Keratinocyte (primary cell): ENCODE data around the gene SNX24. TPM values are rescaled to one million over a fixed set of nuclear protein-coding genes. Genes with fewer than 3 reads are reported as not detected.

Source experiments
- DNase-seq: peaks from one replicate; pipeline ENCODE4 v3.0.0-alpha.2; 2011; ENCODE audit warnings: low read depth, missing footprints, low spot score
- FAIRE-seq: peaks from 2 replicates; lab custom pipeline; 2011; peaks lifted over from hg19 to GRCh38; lab: Jason Lieb, UNC
- H2AFZ ChIP-seq: 2 replicates; pipeline ENCODE4 v1.6.0; 2012; ENCODE audit warnings: low read length, control low read depth, inconsistent platforms; ENCODE audit not compliant: control insufficient read depth
- H3K27ac ChIP-seq: 2 replicates; pipeline ENCODE4 v1.5.1; 2011; ENCODE audit warnings: low read length; ENCODE audit not compliant: control insufficient read depth, insufficient read depth
- H3K27me3 ChIP-seq: 3 replicates; pipeline ENCODE4 v1.6.0; 2011; ENCODE audit warnings: low read length; ENCODE audit not compliant: control insufficient read depth, insufficient read depth; ENCODE audit errors: extremely low read depth
- H3K36me3 ChIP-seq, 2 experiments: 2 replicates in 1 of 2; 3 replicates in 1 of 2; pipeline ENCODE4 v1.5.1; 2011; ENCODE audit warnings: low read length in 2 of 2, mild to moderate bottlenecking in 1 of 2; ENCODE audit not compliant: control insufficient read depth in 2 of 2, insufficient read depth in 2 of 2; ENCODE audit errors: extremely low read depth in 1 of 2
- H3K4me1 ChIP-seq: 3 replicates; pipeline ENCODE4 v1.5.1; 2011; ENCODE audit warnings: low read length; ENCODE audit not compliant: control insufficient read depth, insufficient read depth; ENCODE audit errors: extremely low read depth
- H3K4me2 ChIP-seq: 3 replicates; pipeline ENCODE4 v1.6.0; 2011; ENCODE audit warnings: low read depth, low read length; ENCODE audit not compliant: control insufficient read depth, insufficient read depth; ENCODE audit errors: extremely low read depth
- H3K4me3 ChIP-seq, 3 experiments: fragments of 200-600 bp in 1 of 3; sonication (generic) in 1 of 3; 2 replicates in 2 of 3; 3 replicates in 1 of 3; pipeline ENCODE4 v1.5.1; 2011 to 2016; ENCODE audit warnings: low read length in 3 of 3, mild to moderate bottlenecking in 3 of 3, control low read depth in 2 of 3, inconsistent platforms in 1 of 3, low read depth in 1 of 3, mixed read lengths in 1 of 3, mixed run types in 1 of 3, moderate library complexity in 1 of 3; ENCODE audit not compliant: control insufficient read depth in 2 of 3, insufficient read depth in 2 of 3; ENCODE audit errors: extremely low read depth in 1 of 3
- H3K79me2 ChIP-seq: 2 replicates; pipeline ENCODE4 v1.6.0; 2012; ENCODE audit warnings: low read length; ENCODE audit not compliant: control insufficient read depth, insufficient read depth
- H3K9ac ChIP-seq: 3 replicates; pipeline ENCODE4 v1.6.0; 2011; ENCODE audit warnings: low read length; ENCODE audit not compliant: control insufficient read depth, insufficient read depth; ENCODE audit errors: extremely low read depth
- H3K9me1 ChIP-seq: 3 replicates; pipeline ENCODE4 v1.6.0; 2011; ENCODE audit warnings: low read length; ENCODE audit not compliant: control insufficient read depth, insufficient read depth; ENCODE audit errors: extremely low read depth
- H3K9me3 ChIP-seq: 2 replicates; pipeline ENCODE4 v1.5.1; 2012; ENCODE audit warnings: low read depth, low read length; ENCODE audit not compliant: control insufficient read depth
- H4K20me1 ChIP-seq: 3 replicates; pipeline ENCODE4 v1.6.0; 2011; ENCODE audit warnings: low read length; ENCODE audit not compliant: control insufficient read depth, insufficient read depth; ENCODE audit errors: extremely low read depth
- CTCF ChIP-seq, 3 experiments: IDR thresholded peaks in 1 of 3; conservative IDR thresholded peaks in 1 of 3; optimal IDR thresholded peaks in 1 of 3; 2 replicates in 2 of 3; 3 replicates in 1 of 3; pipeline versions ENCODE3 to v1.5.1; 2011; ENCODE audit warnings: low read length in 3 of 3, mild to moderate bottlenecking in 3 of 3, moderate library complexity in 2 of 3, control low read depth in 1 of 3, inconsistent platforms in 1 of 3; ENCODE audit not compliant: insufficient read depth in 2 of 3; ENCODE audit errors: extremely low read depth in 1 of 3
- EZH2 ChIP-seq: IDR thresholded peaks from one replicate; pipeline ENCODE4 v1.6.1; 2012; ENCODE audit warnings: inconsistent platforms, mild to moderate bottlenecking, low read length, moderate library complexity
- dilution Hi-C: fragments of 300-500 bp; cut with MboI; formaldehyde crosslinking; loops from one replicate; pipeline ENCODE4 v1.7.0; 2020; ENCODE audit warnings: low sequenced_read_pairs; ENCODE audit not compliant: extremely low pct_ligation_motif_present
- polyA plus RNA-seq, 5 experiments: library from polyadenylated mRNA; depleted of rRNA in 3 of 5; stranded (reverse) in 3 of 5; stranded (forward) in 1 of 5; unstranded in 1 of 5; fragments of >200 nt; gene quantifications; 1 replicate in 1 of 5; 2 replicates in 3 of 5; 3 replicates in 1 of 5; pipeline versions ENCODE4 v1.2.1 to v1.2.3, GENCODE V29; 2011 to 2012; ENCODE audit warnings: missing spikeins in 2 of 5, low read depth in 1 of 5, low replicate concordance in 1 of 5

Gene SNX24
- polyA plus RNA-seq, 1 donor (not counting 4 experiments of a cell fraction or from before 2014, with no cell fraction given), result 15.0 TPM

- Histone ChIP-seq H3K79me2 (peaks cover 14% of the 10 kb centered on the region), H3K4me1 (no peaks in the 10 kb centered on the region), H2AFZ (no peak overlapping the region), H3K4me2 (no peak overlapping the region), H3K36me3 (no peaks in the 10 kb centered on the region), H3K9me3 (no peaks in the 10 kb centered on the region), H3K27me3 (no peaks in the 10 kb centered on the region), H3K9me1 (no peaks in the 10 kb centered on the region), H3K9ac (no peak overlapping the region), H3K27ac (no peak overlapping the region), H3K4me3 (no peak overlapping the region), H4K20me1 (no peaks in the 10 kb centered on the region)
- TF ChIP-seq EZH2, result no peak
- TF ChIP-seq CTCF (optimal IDR thresholded peaks at IDR 0.05 in 1 of 3, IDR thresholded peaks at IDR 0.05 in 1 of 3, conservative IDR thresholded peaks at IDR 0.05 in 1 of 3; ENCODE audit: extremely low read depth in 1 of 3, insufficient read depth in 2 of 3, low read length in 3 of 3), result no peak
- dilution Hi-C loops, result no loop called here
- DNase-seq (no peak), FAIRE-seq (no peak)
These were observed 55.9 kb downstream of the SNX24 start for GRCh38 chr5:122901346-122901745.

DNA sequence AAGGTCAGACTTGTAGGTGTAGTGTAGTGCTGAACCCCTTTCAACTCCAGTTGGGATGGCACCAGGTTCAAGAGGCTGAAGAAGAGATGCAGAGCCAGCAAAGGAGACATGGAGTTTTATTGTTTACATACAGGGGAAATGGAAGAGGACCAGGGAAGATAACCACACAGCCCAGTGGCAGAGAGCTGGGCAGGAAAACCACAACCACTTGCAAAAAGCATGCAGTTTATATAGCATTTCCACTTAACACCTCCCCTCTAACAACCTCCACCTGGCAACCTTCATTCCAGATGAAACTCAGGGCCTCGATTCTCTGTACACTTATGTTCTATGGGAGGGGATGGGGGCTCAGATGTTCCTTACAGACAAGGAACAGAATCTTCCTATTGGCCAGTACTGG lies 56.9 kb downstream of the SNX24 start:
- Histone ChIP-seq H3K4me2 (no peak overlapping the region), H3K36me3 (no peaks in the 10 kb centered on the region), H4K20me1 (no peaks in the 10 kb centered on the region), H3K79me2 (peaks cover 14% of the 10 kb centered on the region), H3K4me3 (no peak overlapping the region), H2AFZ (no peak overlapping the region), H3K27ac (no peak overlapping the region), H3K9me3 (no peaks in the 10 kb centered on the region), H3K27me3 (no peaks in the 10 kb centered on the region), H3K4me1 (peaks cover 7% of the 10 kb centered on the region), H3K9ac (no peak overlapping the region), H3K9me1 (no peaks in the 10 kb centered on the region)
- no peak for FAIRE-seq
- DNase-seq, result no peak
- dilution Hi-C loops, result no loop called here
- TF ChIP-seq CTCF (optimal IDR thresholded peaks at IDR 0.05 in 1 of 3, IDR thresholded peaks at IDR 0.05 in 1 of 3, conservative IDR thresholded peaks at IDR 0.05 in 1 of 3; ENCODE audit: extremely low read depth in 1 of 3, insufficient read depth in 2 of 3, low read length in 3 of 3), result no peak
- TF ChIP-seq EZH2, result no peak
